Psoas muscle (tissue), 8 donors: ENCODE measurements around the gene PANK3. TPM values are rescaled to one million over a fixed set of nuclear protein-coding genes. Genes with fewer than 3 reads are reported as not detected.
"Not testable (repeated sequence)": the region's sequence is repeated elsewhere in the genome, so short reads cannot be mapped to it uniquely, and the experiment has no call there.

Source experiments
- ATAC-seq, 4 donors: fragments of 200-7000 bp; cut with Tn5 transposase; one replicate each; pipeline ENCODE4 v1.9.1; 2020; ENCODE audit warnings: moderate library complexity in 3 of 4, mild to moderate bottlenecking in 2 of 4
- DNase-seq, 2 donors: peaks; one replicate each; pipeline ENCODE4 v3.0.0-alpha.2; 2020
- H3K27ac ChIP-seq: fragments of 200-600 bp; one replicate; pipeline ENCODE4 v1.8.0; 2022
- H3K27me3 ChIP-seq, 3 donors: fragments of 200-600 bp in 1 of 3; one replicate each; pipeline versions ENCODE4 v1.6.1 to v1.8.0; 2013 to 2022; ENCODE audit warnings: low read length in 2 of 3, mild to moderate bottlenecking in 2 of 3, moderate library complexity in 1 of 3; ENCODE audit not compliant: insufficient read depth in 3 of 3
- H3K36me3 ChIP-seq, 2 donors: fragments of 200-600 bp in 1 of 2; one replicate each; pipeline versions ENCODE4 v1.6.1 to v1.8.0; 2013 to 2022; ENCODE audit warnings: low read depth in 1 of 2, mild to moderate bottlenecking in 1 of 2, moderate library complexity in 1 of 2; ENCODE audit not compliant: insufficient read depth in 1 of 2
- H3K4me1 ChIP-seq: fragments of 200-600 bp; one replicate; pipeline ENCODE4 v1.8.0; 2022
- H3K4me3 ChIP-seq: fragments of 200-600 bp; one replicate; pipeline ENCODE4 v1.8.0; 2022; ENCODE audit warnings: mild to moderate bottlenecking
- H3K9me3 ChIP-seq: fragments of 200-600 bp; one replicate; pipeline ENCODE4 v1.8.0; 2022
- WGBS, 3 donors: extraction: QIAGEN DNeasy Blood & Tissue Kit; methylation state at CpG; one replicate each; pipeline versions ENCODE4 v1.1.6 to v1.1.7; 2013; 5-methylcytosine and 5-hydroxymethylcytosine counted together
- intact Hi-C, 2 donors: fragments of 100-400 bp; cut with DNase I; formaldehyde crosslinking; loops; one replicate each; pipeline versions ENCODE4 v1.11.0 to v1.14.2; 2022
- polyA plus RNA-seq, 3 donors: library from polyadenylated mRNA; stranded (reverse); fragments of 200-250 nt; gene quantifications; one replicate each; pipeline ENCODE4 v1.2.3, GENCODE V29; 2013
- total RNA-seq, 4 donors: library from RNA; stranded (reverse); fragmentation: NEBNext Ultra II Directional in 2 of 4; extraction: Animal tissue kit (Norgen Biotek cat#: 25700) in 2 of 4; gene quantifications; one replicate each; pipeline versions ENCODE4 v1.2.1 to v1.2.4, GENCODE V29; 2021 to 2023
- TF ChIP-seq, protein P1 (sequence below): fragments of 200-600 bp; IDR thresholded peaks from one replicate; pipeline ENCODE4 v1.8.0; 2022; ENCODE audit warnings: antibody characterized with exemption
- donor health status: healthy with polysubstance abuse.
- donor health status: DM: no; HTN: no; CAD: no; lungs with moderate emphysema.
- donor health status: Bipolar disorder and iron deficiency.
- donor health status: healthy.
- donor health status: DM: yes; HTN: yes; CAD: no.
- donor health status: DM: no; HTN: no; CAD: no.
- donor health status: DM: no; HTN: no; CAD: no.
- donor health status: DM: yes; HTN: yes; CAD: no.

Gene PANK3
- total and polyA plus RNA-seq, 7 donors: 5.6 to 30.7 (median 26.8) TPM

DNA sequence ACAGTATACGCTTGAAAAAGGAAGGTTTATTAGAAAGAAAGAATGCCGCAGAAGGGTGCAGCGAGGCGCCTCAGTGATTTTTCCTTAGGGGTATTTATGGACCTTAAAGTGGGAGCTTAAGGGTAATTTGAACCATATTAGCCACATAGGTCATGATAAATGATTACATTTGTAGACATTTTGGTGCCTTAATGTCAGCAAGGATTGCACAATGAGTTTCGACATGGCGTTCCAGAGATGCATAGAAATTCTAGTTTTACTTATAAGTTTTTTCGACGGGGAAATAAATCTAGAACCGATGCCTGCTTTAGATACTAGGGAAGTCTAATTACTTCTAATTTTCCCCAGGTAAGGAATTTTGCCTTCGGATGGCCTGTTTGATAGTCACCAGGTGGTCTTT is 20.7 kb upstream of the PANK3 start:
- 77 to 80% (median 80%) methylated on average over 10 of the region's 10 CpGs for WGBS, 3 donors
- no peak for DNase-seq
- Histone ChIP-seq H3K9me3 (no peaks in the 10 kb centered on the region), H3K36me3 (no peaks in the 10 kb centered on the region), H3K4me1 (no peaks in the 10 kb centered on the region), H3K4me3 (no peak overlapping the region), H3K27ac (no peak overlapping the region), H3K27me3 (peaks cover 0 to 1% (median 0%) of the 10 kb centered on the region in 3 donors)
- intact Hi-C loops: no loop called here
- TF ChIP-seq, protein P1, sequence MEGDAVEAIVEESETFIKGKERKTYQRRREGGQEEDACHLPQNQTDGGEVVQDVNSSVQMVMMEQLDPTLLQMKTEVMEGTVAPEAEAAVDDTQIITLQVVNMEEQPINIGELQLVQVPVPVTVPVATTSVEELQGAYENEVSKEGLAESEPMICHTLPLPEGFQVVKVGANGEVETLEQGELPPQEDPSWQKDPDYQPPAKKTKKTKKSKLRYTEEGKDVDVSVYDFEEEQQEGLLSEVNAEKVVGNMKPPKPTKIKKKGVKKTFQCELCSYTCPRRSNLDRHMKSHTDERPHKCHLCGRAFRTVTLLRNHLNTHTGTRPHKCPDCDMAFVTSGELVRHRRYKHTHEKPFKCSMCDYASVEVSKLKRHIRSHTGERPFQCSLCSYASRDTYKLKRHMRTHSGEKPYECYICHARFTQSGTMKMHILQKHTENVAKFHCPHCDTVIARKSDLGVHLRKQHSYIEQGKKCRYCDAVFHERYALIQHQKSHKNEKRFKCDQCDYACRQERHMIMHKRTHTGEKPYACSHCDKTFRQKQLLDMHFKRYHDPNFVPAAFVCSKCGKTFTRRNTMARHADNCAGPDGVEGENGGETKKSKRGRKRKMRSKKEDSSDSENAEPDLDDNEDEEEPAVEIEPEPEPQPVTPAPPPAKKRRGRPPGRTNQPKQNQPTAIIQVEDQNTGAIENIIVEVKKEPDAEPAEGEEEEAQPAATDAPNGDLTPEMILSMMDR: no peak
- no peak for ATAC-seq

DNA sequence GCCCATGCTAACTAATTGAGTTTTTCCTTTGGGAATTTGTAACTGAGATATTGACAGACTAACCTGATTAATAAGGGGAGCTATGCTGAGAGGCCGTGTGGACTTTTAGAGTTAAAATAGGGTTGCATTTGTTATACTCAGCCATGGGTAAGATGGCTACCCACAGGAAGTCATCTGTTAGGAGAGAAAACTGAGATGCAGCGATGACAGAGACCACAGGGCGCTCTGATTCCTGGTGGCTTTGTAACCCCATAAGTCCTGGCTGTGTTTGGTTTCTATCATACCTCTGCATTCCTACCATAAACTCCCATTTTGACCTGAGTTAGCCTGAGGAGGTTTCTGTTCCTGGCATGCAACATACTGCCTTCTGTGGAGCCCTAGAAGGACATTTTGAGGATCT is 19.5 kb upstream of the PANK3 start:
- intact Hi-C loops: no loop called here
- ATAC-seq (no peak), DNase-seq (no peak)
- no peak overlapping the region for H3K4me3 ChIP-seq
- H3K27ac ChIP-seq: no peak overlapping the region
- TF ChIP-seq, protein P1: no peak
- no peaks in the 10 kb centered on the region for H3K4me1 ChIP-seq
- WGBS, 3 donors: 65 to 71% (median 69%) methylated on average over 3 of the region's 3 CpGs
- no peaks in the 10 kb centered on the region for H3K36me3 ChIP-seq
- no peaks in the 10 kb centered on the region for H3K9me3 ChIP-seq
- peaks cover 0 to 1% (median 0%) of the 10 kb centered on the region in 3 donors for H3K27me3 ChIP-seq

DNA sequence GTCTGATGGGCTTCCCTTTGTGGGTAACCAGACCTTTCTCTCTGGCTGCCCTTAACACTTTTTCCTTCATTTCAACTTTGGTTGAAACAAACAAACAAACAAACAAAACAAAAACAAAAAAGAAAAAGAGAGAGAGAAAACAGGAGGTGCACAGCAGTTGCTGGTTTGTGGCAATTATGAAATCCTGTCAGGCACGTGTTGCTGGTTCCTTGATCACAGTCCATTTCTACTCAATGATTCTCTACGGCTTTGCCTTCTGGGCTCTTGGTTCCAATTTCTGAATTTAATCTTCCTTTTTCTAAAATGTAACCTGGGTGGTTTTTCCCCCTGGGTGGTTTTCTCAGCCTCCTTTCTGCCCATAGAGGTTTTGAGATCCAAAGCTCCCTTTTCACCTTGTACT is 17.8 kb upstream of the PANK3 start:
- no peak for ATAC-seq

DNA sequence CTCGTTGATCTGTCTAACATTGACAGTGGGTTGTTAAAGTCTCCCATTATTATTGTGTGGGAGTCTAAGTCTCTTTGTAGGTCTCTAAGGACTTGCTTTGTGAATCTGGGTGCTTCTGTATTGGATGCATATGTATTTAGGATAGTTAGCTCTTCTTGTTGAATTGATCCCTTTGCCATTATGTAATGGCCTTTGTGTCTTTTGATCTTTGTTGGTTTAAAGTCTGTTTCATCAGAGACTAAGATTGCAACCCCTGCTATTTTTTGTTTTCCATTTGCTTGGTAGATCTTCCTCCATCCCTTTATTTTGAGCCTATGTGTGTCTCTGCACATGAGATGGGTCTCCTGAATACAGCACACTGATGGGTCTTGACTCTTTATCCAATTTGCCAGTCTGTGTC is 17.0 kb upstream of the PANK3 start:
- intact Hi-C loops, DNase-seq, H3K4me3 ChIP-seq, ATAC-seq, H3K9me3 ChIP-seq, H3K4me1 ChIP-seq, H3K27me3 ChIP-seq, H3K27ac ChIP-seq, H3K36me3 ChIP-seq: not testable (repeated sequence)
- WGBS, 3 donors: 63 to 89% (median 71%) methylated on average over 1 of the region's 1 CpG

More for the DNA sequence above, 17.8 kb upstream of the PANK3 start:
- TF ChIP-seq, protein P1: no peak
- Histone ChIP-seq H3K36me3 (no peaks in the 10 kb centered on the region), H3K4me1 (no peaks in the 10 kb centered on the region), H3K27ac (no peak overlapping the region), H3K27me3 (peaks cover 0 to 1% (median 0%) of the 10 kb centered on the region in 3 donors), H3K9me3 (no peaks in the 10 kb centered on the region), H3K4me3 (no peak overlapping the region)
- intact Hi-C loops: no loop called here
- no peak for DNase-seq
- WGBS, 3 donors: 43 to 46% (median 45%) methylated on average over 2 of the region's 2 CpGs

DNA sequence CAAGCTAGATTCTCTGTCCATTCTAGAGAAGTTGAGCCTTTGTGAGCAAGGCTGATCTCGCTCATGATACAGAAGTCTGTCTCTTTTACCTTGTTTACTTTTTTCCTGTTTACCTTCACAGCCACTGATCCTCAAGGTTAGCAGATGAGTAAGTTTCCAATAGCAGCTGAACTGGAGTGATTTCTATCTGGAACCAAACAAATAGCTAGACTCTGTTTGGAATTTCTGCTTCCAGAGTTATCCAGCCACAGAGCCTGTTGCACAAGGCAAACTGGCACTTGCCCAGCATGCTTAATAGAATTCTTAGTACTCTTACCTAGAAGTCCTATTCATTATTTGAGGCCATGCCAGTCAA is 12.8 kb upstream of the PANK3 start:
- ATAC-seq: no peak
- TF ChIP-seq, protein P1: no peak
- H3K9me3 ChIP-seq: no peaks in the 10 kb centered on the region
- peaks cover 0 to 15% (median 9%) of the 10 kb centered on the region in 3 donors for H3K27me3 ChIP-seq
- H3K4me3 ChIP-seq: no peak overlapping the region
- 97 to 100% (median 98%) methylated on average over 1 of the region's 1 CpG for WGBS, 3 donors
- DNase-seq: no peak
- intact Hi-C loops: no loop called here
- no peaks in the 10 kb centered on the region for H3K36me3 ChIP-seq
- H3K27ac ChIP-seq: no peak overlapping the region
- H3K4me1 ChIP-seq: no peaks in the 10 kb centered on the region
